Prostate gland (tissue), 2 donors: Measurements from ENCODE around the gene SMCP.

Source experiments
- POLR2A ChIP-seq: fragments of 450-650 bp; IDR thresholded peaks from one replicate; pipeline ENCODE4 v1.6.1; 2016; ENCODE audit warnings: antibody characterized with exemption, mild to moderate bottlenecking
- POLR2AphosphoS5 ChIP-seq: sonication (generic); formaldehyde crosslinking; IDR thresholded peaks from one replicate; pipeline ENCODE4 v1.6.1; 2017; ENCODE audit warnings: antibody characterized with exemption
- TF ChIP-seq, protein P1 (sequence below), 4 experiments: fragments of 200-600 bp in 2 of 4; fragments of 450-650 bp in 2 of 4; sonication (generic) in 2 of 4; IDR thresholded peaks; 1 replicate in 3 of 4; 2 replicates in 1 of 4; pipeline ENCODE4 v1.5.1; 2016 to 2019; ENCODE audit warnings: antibody characterized with exemption in 4 of 4, mild to moderate bottlenecking in 2 of 4, moderate library complexity in 2 of 4

DNA sequence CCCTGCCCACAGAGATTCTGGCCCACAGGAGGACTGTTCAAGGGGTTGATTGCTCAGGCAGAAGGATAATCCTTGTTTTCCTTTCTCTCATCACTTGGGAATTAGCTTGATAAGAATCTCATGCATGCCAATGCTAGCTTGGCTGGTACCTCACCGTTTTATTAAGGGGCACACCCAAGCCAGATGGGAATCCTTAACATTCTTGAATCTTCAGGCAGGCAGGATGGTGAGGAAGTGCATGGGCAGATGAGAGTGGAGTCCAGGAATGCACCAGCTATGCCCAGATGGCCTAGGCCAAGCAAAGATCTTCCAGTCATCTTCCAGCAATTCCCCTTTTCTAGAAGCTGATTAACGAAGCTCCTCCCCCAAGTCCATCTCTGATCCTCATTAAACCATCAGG, 22.5 kb upstream of the SMCP start:
- no peak for TF ChIP-seq POLR2AphosphoS5
- TF ChIP-seq, protein P1, sequence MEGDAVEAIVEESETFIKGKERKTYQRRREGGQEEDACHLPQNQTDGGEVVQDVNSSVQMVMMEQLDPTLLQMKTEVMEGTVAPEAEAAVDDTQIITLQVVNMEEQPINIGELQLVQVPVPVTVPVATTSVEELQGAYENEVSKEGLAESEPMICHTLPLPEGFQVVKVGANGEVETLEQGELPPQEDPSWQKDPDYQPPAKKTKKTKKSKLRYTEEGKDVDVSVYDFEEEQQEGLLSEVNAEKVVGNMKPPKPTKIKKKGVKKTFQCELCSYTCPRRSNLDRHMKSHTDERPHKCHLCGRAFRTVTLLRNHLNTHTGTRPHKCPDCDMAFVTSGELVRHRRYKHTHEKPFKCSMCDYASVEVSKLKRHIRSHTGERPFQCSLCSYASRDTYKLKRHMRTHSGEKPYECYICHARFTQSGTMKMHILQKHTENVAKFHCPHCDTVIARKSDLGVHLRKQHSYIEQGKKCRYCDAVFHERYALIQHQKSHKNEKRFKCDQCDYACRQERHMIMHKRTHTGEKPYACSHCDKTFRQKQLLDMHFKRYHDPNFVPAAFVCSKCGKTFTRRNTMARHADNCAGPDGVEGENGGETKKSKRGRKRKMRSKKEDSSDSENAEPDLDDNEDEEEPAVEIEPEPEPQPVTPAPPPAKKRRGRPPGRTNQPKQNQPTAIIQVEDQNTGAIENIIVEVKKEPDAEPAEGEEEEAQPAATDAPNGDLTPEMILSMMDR (IDR thresholded peaks at IDR 0.05) = no peak
- TF ChIP-seq POLR2A = no peak
